Cortex of kidney (tissue), 1 donor: ENCODE data around the gene MITF.

Source experiments
- DNase-seq: peaks from one replicate; lab custom pipeline; 2025; lab: John Stamatoyannopoulos, UW

The MITF gene

DNA sequence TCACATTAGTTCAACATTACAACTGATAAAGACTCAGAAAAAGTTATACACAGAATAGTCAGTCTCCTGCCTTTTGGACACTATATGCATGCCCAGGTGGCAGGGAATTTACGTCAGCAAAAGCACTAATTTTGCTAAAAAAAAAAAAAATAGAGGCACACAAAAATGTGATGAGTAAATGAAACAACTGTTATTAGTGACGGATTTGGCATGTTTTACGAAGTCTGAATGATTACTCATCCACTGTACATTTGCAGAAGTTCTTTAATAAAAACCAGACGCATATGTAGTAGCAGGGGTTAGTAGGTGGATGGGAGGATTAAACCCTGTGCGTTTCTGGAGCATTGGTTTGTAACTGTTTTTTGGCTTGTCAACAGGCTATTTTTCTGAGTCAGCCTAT is 99.0 kb downstream of the MITF start:
- DNase-seq = no peak

DNA sequence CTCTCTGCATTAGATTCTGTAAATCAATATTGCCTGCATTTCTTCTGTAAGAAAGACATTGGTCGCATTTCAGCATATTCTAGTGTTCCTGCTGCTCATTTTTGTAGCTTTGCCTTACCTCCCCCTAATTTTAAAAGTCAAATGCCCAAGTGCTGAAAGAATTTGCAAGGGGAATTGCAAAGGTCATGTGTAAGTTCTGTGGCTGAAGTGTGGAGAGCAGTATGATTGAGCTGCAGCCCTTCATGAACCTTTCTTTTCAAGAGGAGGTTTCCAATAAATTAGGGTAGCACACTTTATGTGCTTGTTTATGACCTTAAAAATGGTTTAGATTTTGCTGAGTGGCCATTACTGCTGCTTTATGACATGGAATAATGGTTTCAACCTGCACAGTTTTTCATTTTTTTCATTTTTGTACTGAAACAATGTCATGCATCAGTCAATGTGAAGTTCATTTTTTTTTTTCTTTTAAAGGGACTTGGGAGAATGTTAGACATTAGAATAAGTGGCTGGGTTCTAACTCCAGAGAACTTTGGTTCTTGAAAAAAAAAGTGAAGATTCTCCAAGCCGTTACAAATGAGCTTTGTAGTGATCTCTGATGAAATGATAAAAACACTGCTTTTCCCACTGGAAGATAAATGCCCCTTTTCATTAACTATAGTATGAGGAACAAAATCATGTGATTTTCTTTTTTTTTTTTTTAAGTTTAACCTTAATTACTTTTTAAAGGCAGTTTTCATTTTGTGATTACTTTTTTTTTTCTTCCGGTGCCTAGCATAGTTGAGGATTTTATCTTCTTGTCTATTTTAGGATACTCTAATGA is 99.6 kb downstream of the MITF start:
- DNase-seq = no peak

DNA sequence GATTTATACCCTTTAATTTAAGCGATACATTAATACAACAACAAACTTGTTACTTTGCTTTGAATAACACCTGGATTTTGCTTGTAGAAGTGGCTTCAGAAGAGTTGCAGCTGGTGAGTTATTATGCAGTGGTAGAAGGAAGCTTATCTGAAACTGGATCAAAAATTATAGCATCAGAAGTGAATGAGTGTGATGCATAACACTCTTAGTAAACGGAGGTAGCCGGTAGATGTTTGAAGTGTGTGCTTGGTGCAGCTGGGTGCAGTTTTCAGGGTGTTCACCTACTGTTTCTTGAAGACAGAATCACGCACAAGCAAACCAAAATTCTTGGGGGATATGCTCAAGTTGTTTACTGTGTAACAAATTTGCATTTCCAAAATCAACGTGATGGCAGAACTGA is 103.1 kb downstream of the MITF start:
- DNase-seq = no peak

DNA sequence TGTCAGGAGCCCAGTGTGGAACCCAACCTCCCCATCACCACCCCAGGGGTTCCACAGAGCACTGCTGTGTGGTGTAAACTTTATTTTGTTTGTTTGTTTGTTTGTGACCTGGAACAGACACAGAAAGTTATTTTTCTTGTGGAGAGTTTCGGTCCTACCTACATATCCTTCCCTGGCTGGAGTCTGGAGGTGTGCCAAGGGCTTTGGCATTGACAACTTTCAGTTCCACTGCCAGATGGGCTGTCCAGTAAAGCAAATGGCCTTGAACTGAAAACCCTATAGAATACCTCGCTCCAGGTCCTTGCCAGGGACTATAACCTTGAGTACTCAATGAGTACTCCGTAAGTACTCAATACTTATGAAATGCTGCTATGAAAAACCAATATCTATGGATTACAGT is 103.5 kb downstream of the MITF start:
- no peak for DNase-seq

DNA sequence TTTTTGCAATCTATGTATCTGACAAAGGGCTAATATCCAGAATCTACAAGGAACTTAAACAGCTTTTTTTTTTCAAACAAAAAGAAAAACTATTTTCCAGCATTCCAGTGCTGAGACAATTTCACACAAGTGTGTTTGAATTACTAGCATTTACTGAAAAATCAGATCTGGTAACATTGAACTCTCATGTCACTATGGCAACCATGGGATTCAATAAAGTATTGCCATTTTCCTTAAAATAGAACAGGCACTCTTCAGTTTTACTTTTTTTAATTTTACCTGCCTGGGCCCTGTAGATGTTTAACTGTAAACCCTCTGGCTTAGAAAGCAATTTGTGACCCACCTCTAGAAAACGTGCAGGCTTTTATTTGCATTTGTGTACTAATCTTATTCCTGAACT is 105.4 kb downstream of the MITF start:
- no peak for DNase-seq

DNA sequence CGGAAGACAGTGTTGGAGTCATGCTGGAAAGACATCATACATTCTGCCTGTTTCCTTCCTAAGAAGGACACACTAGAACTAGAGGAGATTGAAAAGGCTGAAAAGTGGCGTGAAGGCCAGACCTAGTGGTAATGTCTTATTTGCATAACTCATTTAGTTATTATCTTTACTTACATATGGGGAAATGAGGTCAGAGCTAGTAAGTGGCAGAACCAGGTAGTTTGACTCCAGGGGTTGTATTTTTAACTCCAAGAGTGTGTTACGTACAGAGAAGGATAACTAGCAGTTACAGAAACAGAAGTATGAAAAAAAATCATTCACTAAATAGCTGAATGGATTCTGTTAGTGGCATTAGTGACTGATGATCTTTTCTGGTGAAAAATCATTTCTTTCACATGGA is 108.0 kb downstream of the MITF start:
- DNase-seq = no peak

DNA sequence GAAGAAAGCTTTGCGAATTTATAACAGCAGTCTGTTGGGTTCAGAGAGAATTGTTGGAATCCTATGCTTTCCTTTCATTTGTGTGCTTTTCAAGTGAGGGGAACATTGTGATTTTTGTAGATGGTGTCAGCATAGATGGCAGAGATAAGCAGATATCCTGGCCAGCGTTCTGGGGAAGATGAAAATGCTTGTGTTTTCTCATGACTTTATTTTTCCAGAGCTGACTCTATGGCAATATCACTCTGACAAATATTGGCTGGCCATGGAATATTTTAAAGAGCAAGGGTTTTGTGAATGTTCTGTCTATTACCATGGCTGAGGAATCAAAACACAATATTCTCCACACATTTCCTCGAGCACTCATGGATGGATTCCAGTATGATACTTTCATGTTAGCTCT is 108.8 kb downstream of the MITF start:
- no peak for DNase-seq

DNA sequence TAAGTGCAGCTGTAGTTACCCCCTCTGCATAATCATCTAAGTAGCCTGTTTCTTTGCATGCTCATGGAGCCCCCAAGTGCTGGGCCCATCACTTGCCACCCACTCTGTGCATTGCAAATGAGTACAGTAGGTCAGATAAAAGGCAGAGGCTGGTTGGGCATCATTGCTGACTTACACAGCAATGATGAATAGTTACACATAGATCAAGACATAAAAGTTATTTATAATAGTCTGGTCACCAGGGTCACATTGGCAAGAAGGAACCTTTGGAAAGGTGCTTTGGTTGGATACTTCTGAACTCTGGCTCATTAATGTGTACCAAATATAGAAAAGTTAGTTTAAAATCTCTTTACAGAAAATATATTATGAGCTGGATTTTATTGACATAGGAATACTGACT is 111.6 kb downstream of the MITF start:
- DNase-seq = no peak

DNA sequence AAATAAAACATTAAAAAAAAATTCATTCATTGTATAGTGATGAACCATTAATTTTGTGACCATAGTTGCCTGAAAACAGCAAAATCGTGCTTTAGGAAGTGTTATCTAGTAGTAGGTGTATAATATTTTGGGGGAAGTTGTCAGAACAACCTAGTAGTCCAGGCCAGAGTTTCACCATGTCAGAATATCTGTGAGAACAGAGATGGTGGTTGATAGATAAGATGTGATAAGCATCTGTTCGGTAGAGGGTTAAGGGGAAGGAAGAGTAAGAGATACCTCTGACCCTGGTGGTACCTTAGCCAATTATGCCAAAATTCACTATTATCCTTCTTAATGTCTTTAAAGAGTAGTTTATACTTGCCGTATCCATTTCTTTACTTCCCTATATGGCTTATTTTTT is 113.8 kb downstream of the MITF start:
- no peak for DNase-seq

DNA sequence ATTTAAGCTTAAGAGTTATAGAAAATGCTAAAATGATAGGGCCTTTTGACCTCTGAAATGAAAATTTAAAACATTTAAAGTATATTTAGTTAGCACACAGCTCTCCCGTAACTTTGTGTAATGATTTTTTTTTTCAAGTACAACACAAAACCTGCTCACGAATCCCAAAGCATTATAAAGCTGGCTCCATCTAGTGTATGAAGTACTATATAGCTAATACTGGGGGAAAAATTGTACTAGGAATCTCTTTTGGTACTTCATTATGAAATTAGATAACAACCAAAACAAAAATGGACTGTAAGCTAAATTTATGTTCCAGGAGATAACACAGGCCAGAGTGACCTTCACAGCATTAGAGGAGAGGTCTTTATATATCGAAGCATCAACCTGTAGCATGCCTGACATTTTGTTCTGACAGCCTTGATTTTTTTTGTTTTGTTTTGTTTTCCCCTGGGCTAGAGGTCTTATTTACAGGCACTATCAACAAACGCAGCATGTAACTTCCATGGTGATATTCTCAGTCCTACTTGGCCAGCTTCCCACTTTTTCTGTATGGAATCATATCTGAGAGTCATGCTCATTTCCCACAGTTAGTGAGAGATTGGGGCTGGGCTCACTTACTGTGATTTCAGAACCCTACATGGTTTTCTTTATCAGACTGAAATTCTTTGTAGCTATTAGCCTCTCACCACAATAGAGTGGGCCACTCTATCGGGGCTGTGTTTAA is 116.3 kb downstream of the MITF start:
- DNase-seq = no peak

DNA sequence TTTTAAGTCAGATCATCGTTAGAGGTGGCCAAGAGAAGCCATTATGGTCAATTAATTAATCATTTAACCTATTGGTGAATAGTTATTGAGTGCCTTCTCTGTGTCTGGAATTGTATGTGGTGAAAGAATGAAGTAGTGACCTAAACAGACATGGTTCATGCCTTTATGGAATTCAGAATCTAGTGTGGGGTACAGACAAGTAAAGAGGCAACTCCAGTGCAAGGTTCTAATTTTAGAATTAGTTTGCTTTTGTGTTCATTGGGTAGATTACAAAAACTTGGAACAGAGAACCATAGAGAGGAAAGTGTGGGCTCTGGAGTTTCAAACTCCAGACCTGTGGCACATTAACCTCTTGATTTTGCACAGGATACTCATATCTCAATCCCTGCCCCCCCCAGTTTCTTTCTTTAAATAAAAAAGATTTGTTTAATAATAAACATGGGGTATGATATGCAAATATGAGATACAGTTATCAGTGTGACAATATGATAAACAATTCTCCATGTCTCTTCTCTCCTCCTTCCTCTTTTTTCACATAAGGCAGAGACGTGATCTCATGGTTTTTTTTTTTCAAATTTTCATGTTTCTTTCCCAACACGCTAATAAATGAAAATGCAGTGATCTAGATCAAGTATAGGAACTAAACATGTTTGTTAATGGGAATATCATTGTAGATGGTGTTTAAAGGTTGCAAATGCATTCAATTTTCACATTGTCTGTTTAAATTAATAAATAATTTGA is 117.9 kb downstream of the MITF start:
- DNase-seq = no peak

DNA sequence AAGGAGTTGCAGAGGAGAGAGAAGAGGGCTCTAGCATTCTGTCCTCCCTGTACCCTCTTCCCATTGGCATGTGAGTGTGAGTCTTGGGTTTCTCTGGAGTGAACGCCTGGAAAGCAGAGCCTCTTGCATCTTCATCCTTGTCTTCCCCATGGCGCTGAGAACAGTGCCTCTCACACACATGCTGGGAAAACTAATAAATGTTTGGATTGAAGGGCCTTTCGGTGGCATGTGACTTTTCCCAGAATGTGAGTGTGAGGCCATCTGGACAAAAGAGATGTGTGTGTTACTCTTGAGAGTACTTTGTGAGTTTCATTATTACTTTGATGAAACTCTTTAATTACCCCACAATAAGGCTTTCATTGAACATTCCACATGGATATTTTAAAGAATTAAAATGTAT is 122.3 kb downstream of the MITF start:
- DNase-seq = no peak

DNA sequence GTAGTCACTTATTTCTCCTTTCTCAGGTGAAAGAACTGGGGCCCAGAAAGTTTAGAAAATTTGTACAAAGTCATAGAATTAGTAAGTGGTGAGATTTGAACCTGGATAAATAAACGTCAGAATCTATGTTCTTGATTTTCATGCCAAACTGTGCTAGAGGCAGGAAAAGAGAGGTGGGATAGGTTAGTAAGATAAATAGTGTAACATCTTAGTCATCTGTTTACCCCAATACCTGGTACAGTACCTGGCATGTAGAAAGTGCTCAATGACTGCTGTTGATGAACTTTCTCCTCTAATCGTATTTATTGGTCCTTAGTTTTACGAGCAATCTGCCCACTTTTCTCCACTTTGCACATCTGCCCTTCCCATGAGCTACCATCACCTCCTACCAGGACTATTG is 124.9 kb downstream of the MITF start:
- no peak for DNase-seq

DNA sequence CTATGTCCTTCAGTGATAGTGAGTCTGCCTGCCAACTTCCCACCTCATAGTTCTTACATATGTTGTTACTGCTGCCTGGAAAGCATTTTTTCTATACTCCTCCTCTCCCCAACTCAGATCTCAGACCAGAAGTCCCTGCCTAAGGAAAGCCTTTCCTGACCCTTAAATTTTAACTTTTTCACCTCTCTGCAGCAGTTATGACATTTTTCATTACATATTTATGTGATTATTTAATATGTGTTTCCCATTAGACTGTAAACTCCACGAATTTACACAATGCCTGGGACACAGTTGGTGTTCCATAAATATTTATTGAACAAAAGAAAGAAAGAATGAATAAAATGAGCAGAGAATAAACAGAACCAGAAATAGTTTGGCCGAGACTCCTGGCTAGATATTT is 125.5 kb downstream of the MITF start:
- no peak for DNase-seq

DNA sequence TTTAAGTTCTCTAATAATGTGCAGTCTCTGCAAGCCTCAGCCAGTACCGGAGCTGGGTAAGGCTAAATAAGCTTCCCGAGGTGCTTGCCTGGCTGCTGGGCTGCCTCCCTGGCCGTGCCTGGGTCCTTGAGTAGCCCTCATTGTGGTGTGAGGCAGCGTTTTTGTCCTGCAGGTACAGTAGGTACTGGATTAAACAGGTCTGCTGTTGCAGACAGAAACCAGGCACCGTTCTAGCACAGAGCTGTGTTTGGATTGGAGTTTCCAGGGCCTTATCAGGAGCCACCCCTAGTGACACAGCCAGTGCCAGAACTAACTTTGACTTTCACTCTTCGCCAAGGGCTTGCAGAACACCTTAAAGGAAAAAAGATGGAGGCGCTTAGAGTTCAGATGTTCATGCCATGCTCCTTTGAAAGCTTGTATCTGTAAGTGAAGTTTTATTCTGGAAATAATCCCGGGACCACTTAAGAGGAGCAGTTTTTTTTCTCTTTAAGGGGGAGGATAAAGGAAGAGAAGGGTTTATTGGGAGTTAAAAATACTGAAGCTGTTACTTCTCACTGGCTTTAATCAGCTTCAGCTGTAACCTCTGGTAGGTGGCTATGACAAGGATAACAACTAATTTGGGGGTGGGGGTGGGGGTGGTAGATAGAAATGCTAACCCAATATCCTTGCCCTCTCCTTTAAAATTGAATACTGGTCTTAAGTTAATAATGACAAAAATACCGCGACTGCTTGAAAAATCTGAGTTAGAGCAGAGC is 126.8 kb downstream of the MITF start:
- peak; percentile 32 for DNase-seq

DNA sequence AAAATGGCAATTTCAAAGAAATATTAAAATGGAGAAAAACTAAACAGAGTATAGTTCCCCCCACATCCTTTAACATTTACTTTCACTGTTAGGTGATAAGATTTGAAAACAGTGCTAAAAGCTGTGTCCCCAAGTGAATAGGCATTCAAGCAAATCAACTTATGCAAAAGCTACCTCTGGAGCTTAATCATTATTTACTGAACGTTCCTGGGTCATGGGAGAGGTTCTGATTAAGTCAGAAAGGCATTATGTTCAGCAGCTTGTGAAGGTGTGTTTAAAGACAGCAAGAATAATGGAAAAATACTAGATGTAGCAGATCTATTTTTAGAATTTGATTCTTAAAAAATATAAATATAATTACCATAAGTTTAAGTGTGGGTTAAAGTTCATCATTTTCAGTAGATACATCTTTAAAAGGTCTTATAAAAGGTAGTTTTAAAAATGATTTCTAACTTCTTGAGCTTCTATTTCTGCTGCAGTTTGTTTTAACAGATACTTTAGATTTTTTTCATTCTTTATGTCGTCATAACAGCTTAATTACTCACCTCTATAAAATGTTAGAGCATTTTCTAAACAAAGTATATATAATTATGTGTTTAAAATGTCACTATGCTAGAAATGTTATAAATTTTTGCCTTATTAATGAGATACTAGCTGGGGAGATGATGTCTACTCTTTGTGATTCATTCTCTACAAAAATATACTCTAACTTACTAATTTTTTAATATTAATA is 127.9 kb downstream of the MITF start:
- DNase-seq = no peak

DNA sequence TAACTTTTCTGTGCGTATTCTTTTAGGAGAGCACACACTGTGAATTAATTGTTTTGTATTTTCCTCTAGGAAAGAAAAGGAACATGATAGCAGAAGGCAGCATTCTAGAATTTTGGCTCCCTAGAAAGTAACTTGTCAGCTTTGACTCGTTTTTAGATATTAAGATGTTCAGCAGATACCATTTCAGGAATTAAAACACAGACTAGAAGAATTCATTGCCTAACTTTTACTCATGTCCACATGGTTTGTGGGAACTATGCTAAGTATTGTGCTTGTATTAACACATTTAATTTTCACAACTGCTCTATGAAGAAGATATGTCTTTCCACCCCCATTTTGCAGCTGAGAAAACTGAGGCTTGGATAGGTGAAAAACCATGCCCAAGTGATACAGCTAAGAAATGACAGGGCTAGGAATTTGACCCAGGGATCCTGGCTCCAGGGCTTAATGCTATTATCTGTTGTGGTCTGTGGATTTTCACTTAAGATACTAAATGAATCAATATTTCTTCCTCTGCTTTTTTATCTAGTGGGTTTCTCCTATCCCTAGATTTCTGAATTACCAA is 128.8 kb downstream of the MITF start:
- DNase-seq = no peak

DNA sequence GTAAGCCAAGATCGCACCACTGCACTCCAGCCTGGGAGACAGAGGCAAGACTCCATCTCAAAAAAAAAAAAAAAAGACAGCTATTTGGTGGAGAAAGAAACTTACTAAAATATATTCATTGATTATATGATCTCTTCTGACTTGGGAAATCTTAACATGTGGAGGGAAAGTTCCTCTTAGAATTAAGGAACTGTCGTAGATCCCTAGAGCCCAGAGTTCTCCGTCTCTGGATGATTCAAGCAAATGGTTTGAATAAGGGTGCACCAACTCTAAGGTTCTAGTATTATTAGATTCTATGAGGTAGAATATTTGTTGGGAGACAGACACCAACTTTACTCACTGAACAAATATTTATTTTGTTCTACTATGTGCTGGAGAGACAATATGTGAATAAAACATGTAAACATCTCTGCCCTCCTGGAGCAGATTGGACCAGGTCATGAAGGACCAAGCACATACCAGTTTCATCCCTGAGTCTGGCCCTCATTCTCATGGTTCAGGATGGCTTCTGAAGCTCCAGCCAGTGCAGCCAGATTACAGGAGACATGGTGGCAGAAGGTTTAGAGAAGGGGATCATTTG is 129.7 kb downstream of the MITF start:
- DNase-seq = no peak

DNA sequence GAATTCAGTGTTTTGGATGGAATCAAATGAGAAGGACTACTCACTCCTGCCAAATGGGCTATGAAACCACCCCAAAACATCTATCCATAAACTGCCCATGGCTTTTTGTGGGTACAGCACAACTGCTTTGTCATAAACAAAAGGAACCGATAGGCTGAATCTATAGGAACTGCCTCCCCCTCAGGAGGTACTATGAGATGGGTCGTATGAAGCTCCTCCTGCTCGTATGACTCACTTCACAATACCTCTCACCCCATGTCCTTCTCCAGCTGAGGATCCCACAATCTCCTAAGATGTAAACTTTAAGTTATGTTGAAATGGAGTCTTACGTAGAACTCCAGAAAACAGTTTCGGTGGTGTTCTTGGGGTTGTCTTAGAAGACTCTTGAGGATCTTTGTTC is 130.4 kb downstream of the MITF start:
- DNase-seq = no peak

DNA sequence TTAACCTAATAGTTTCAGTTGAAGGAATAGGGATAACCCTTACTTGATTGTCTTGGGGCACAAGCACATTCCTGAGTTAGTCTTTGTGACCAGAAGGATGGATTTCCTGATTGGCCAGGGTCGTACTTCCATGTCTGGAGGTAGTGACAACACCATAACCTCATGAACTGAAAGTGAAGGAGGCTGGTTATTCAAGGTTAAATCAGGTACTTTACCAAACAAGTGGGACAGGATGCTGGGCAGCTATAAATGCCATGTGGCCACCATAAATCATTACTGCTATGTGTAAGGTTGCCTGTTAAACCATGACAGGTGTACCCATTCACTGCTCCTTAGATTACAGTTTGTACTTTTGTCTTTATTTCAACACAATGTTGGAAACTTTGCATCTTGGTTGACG is 132.0 kb downstream of the MITF start:
- no peak for DNase-seq

DNA sequence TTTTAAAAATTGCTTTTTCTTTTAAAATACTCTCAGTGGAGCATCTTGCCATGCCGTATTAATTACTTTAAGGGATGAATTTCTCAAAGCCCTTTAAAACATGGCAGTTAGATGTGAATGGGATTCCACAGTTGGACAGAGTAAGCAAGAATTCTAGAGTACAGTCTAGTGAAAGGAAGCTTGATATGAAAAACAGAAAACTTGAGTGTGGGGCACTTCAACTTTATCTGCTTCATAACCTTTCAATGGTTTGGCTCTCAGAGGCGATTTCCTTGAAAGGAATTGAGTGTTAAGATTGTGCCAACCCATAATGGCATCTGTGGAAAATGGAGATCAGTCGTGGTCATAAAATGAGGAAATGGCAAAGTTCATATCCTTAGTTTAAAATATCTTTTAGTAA is 132.6 kb downstream of the MITF start:
- DNase-seq = no peak
